Stimulated activated naive CD8-positive, alpha-beta T cell treated with anti-CD3 and anti-CD28 coated beads, Interleukin-15, Interleukin-2, amounts not matched to agents 100 U/mL and 50 U/mL, for 24 hours (primary cell): ENCODE results near the gene FAM237B.
"Not testable (repeated sequence)": the region's sequence is repeated elsewhere in the genome, so short reads cannot be mapped to it uniquely, and the experiment has no call there.

Experiments used
- ATAC-seq: fragments of 150-1000 bp; cut with Tn5 transposase; one replicate; pipeline ENCODE4 v1.10.0; 2021
- DNase-seq: peaks from one replicate; pipeline ENCODE4 v3.0.0; 2021

FAM237B gene

DNA sequence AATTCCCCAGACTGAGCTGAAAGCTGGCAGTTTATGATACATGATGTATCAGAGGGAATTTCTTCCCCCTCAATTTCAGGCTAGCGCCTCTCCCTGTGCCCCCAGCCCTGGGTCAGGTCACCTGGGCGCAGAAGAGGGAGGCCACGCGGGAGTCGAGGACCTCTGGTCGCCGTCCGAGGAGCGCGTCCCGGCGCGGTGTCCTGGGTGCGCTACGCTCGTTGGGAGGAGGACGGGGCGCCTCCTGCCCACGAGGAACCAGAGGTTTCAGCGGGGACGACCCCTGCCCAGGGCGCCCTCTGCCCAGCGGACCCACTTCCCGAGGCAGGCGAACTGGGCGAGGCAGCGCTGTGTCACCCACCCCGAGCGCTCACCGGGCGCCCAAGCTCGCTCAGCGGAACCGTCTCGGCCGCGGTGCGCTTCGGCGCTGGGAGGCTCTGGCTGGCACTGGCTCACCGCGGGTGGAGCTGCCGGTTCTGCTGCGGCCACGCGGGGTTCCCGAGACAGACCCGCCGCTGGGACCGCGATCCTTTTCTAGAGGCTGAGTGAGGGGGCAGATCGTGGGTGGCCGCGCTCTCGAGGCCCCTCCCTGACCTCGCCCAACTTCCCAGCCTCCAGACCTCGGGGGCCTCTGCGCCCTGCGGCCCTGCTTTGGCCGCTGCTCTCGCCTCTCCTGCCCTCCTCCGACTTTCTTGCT is at the start of gene FAM237B:
Gene FAM237B, minus strand, starts transcription at position 504 of the 694 bp plus-strand sequence. CDS start 1,556 bp downstream, outside the sequence.
- peak; percentile 5 for DNase-seq
- peak; percentile 52 for ATAC-seq

DNA sequence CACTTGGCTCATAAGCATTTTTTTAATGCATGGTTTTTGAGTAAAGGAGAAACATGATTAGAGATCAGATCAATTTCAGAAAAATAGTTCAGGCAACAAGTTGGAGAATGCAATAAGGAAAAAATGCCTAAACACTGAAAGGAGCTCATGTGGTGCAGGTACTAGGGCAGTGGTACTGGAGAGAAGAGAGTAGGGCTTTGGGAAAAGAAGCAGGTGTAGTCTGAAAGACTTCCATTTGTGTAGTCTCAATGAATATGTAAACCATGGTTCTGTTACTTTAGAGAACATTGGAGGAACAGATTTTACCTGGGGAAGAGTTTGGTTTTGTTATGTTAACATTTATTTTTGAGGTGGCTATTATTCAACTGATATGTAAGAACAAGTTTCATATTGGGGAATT is 30.9 kb upstream of the FAM237B start:
- ATAC-seq (no peak), DNase-seq (no peak)

DNA sequence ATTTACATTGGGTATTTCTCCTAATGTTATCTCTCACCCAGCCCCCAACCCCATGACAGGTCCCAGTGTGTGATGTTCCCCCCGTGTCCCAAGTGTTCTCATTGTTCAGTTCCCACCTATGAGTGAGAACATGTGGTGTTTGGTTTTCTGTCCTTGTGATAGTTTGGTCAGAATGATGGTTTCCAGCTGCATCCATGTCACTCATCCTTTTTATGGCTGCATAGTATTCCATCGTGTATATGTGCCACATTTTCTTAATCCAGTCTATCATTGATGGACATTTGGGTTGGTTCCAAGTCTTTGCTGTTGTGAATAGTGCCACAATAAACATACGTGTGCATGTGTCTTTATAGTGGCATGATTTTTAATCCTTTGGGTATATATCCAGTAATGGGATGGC is 28.9 kb upstream of the FAM237B start:
- not testable (repeated sequence) for ATAC-seq, DNase-seq

DNA sequence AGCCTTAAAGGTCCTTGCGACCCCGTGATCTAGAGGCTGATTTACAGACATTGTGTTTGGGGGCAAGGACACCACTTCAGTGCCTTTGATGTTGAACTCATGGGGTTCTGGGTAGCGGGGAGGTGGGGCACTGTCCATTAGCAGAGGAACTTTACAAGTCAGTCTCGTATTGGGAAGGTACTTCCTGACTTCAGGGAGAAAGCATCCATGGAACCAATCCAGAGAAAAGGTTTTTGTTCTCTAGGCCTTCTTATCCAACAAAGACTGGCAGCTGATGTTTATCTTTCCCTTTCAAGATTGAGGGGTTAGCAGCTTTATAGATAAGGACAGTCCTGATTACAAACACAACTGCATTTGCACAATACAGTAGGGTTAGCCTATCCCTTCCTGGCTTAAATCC is 28.2 kb upstream of the FAM237B start:
- no peak for DNase-seq
- ATAC-seq = no peak

- ATAC-seq = no peak
- DNase-seq = no peak
These were observed 26.7 kb upstream of the FAM237B start for GRCh38 chr7:90347759-90348158.

DNA sequence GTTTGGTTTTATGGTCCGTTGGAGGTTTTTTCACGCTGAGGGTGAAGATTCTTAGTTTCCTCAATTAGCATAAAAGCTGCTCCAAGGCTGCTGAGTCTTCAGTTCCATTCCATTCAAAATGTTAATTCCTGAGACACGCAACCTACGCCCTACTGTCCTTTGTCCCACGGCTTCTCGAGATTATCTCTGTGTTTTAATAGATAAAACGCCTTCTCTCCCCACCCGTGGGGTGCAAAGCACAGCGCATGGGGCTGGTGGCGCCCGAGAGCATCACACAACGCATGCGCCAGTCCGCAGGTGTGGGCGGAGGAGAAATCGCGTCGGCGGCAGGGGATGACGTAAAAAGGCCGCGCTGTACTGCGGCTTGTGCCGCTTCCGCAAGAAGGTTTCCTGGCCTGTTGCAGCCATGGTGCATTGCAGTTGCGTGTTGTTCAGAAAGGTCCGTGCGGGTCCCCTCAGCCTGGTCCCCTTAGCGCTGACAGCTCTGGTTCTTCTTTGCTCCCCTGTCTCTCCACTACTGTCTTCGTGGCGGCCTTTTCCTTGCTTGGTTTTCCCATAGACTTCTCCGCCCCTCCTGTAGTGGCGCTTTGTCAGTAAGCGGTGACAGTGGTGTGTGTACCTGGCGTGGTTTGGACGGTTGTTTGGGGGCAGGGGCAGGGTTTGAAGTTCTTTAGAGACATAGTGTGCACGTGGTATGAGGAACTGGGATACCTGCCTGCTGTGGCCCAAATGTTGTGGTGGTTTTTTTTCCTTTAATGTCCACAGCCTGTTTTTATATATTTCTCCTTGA is 25.4 kb upstream of the FAM237B start, which contains the start of gene GTPBP10:
Gene GTPBP10, plus strand, starts transcription at position 381 of the 790 bp plus-strand sequence. Its CDS starts 26 bp downstream, at position 407.
- peak; percentile 96 for DNase-seq

GRCh38 chr7:90345595-90346335 is 24.7 kb upstream of the FAM237B start:
- ATAC-seq (no peak), DNase-seq (peak; percentile 8)

More for the DNA sequence above, 25.4 kb upstream of the FAM237B start, which contains the start of gene GTPBP10:
- ATAC-seq = peak; percentile 94

- no peak for ATAC-seq
These were observed 23.9 kb upstream of the FAM237B start for GRCh38 chr7:90345016-90345415.

GRCh38 chr7:90337106-90337505 is 16.0 kb upstream of the FAM237B start:
- DNase-seq = no peak
- ATAC-seq = no peak

More at GRCh38 chr7:90345016-90345415, 23.9 kb upstream of the FAM237B start:
- no peak for DNase-seq

DNA sequence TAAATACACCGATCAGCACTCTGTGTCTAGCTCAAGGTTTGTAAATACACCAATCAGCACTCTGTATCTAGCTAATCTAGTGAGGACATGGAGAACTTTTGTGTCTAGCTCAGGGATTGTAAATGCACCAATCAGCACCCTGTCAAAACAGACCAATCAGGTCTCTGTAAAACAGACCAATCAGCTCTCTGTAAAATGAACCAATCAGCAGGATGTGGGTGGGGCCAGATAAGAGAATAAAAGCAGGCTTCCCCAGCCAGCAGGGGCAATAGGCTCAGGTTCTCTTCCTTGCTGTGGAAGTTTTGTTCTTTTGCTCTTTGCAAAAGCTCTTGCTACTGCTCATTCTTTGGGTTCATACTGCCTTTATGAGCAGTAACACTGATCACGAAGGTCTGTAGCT is 13.8 kb upstream of the FAM237B start:
- not testable (repeated sequence) for DNase-seq, ATAC-seq

GRCh38 chr7:90334193-90334843 is 13.2 kb upstream of the FAM237B start:
- no peak for DNase-seq
- ATAC-seq = no peak

GRCh38 chr7:90326500-90326899 is 5.4 kb upstream of the FAM237B start:
- DNase-seq (no peak), ATAC-seq (no peak)

DNA sequence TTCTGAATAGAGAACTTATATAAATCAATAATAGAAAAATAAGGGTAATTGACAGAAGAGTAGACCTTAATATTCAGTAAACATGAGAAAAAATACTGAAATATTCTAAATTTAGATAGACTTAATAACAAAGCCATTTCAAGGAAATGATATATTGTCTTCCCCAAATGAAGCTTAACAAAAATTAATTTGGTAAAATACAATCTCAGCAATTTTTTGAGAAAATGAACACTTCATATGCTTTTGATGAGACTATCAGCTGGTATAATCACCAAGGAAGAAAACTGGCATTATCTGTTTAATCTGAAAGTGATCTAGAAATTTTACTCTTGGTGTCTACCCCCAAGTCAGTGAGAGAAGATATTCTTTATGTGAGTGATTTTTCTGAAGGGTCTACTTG is 1.7 kb upstream of the FAM237B start:
- ATAC-seq (no peak), DNase-seq (no peak)

GRCh38 chr7:90320418-90320800 is 695 bp downstream of the FAM237B start:
- ATAC-seq = no peak
- DNase-seq = no peak

DNA sequence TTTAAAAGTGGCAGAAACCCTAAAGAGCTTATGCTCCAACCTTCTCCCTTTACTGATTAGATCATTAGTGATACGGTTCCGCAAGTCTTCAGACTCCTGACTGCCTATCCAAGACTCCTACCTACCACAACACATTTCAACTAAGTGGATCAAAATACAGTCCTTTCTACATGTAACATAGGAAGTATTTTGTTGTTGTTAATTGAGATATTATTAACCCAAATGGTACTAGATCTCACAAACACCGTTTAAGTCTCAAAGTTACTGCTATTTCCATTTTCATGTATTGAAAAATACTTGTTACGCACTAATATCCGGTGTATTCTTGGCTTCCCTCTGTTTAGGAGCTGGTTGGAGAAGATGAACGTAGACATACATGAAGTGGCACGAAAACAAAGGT is 1.1 kb downstream of the FAM237B start:
- DNase-seq = no peak

GRCh38 chr7:90313907-90314306 is 7.2 kb downstream of the FAM237B start:
- ATAC-seq = no peak
- DNase-seq = no peak

More for the DNA sequence above, 1.1 kb downstream of the FAM237B start:
- no peak for ATAC-seq

DNA sequence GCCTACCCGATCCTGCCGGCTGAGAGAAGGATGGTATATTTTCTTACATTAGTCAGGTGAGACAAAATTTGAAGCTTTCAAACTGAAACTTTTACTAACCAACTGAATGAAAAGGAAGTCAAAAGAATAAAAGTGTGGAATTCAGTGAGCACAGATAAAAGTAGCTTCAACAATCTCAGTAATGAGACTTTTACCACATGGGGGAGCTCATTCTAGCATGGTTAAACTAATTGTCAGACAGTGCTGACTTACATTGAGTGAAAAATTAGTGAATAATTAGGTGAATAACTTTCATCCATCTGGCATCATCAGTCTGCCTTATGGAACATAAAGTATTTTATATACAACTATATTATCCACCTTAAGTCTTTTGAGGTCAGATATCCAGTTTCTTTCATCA is 8.4 kb downstream of the FAM237B start:
- no peak for ATAC-seq
- DNase-seq = no peak

DNA sequence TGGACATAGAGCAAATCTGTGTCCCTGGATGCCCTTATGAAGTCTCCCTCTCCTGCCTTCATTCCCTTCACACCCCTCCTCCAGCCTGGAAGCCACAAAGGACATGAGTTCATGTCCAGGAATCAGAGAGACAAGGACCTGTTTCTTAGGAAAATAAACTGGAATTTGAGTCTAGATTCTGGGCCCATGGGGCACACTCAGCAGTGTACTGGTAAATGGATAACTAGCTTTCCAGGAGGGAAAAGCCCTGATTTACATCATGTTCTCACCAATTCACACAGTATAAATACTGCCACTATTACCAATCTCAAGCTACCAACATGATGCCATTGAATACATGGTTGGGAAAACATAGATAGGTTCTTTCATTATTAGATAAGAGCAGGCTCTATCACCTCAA is 9.9 kb downstream of the FAM237B start:
- ATAC-seq (no peak), DNase-seq (no peak)

DNA sequence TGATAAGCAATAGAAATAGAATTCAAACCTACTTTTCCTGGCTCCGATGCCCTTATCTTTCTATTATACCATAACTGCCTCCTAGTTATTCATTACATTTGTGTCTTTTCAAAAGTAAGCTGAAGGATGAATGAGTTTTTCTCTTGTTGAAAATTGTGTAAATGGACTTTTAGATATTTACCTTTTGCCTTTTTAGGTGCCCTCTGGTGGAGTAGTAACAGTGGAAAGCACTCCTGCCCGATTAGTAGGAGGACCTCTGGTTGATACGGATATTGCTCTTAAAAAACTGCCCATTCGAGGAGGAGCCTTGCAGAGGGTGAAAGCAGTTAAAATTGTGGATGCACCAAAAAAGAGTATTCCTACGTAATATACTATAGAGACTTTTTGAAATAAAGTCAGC is 11.2 kb downstream of the FAM237B start:
- ATAC-seq = no peak
- no peak for DNase-seq

- no peak for DNase-seq
- no peak for ATAC-seq
These were observed 17.9 kb downstream of the FAM237B start for GRCh38 chr7:90303241-90303640.

DNA sequence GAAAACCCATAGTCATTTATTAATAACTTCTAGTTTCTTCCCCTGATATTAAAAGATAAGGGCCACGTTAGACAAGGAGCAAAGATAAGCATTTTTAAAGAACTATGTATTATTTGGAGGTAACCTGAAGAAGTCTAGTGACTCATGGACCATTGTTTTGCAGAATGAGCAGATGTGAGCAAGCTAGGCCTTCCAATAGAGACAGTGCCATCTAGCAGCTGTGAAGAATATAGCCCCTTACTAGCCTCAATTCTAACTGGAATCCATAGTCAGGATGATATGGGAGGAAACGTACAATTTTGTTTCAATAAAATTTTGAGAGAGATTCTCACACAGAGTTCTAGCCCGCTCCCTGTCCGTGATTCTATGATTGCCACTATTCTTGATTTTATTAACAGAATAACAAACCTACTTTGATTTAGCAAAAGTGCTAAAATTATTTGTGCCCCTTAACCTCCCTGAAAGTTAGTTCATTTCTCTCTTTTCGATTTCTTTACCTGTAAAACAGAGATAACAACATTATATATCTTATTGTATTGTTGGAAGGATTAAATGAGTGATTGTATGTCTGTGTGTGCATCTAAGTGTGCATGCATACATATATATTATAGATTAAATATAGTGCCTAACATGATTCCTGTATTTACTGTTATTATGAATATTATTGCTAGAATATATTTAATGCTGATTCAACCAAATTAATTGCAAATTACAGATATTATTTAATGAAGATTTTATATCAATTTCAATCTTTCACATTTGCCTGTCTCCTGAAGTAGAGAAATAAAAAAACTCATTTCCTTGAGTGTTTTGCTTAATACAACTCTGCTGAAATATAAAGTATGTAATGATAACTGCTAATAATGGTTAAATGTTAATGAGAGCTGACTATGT is 22.7 kb downstream of the FAM237B start:
- ATAC-seq (peak; percentile 77), DNase-seq (no peak)
